ENCODE measurements around the gene TBC1D5. TPM values are rescaled to one million over a fixed set of nuclear protein-coding genes. Genes with fewer than 3 reads are reported as not detected.

TBC1D5 gene
- total and polyA plus RNA-seq, 2 of the 4 experiments (the other 2 are of a cell fraction) = 16.4 to 57.0 TPM

DNA sequence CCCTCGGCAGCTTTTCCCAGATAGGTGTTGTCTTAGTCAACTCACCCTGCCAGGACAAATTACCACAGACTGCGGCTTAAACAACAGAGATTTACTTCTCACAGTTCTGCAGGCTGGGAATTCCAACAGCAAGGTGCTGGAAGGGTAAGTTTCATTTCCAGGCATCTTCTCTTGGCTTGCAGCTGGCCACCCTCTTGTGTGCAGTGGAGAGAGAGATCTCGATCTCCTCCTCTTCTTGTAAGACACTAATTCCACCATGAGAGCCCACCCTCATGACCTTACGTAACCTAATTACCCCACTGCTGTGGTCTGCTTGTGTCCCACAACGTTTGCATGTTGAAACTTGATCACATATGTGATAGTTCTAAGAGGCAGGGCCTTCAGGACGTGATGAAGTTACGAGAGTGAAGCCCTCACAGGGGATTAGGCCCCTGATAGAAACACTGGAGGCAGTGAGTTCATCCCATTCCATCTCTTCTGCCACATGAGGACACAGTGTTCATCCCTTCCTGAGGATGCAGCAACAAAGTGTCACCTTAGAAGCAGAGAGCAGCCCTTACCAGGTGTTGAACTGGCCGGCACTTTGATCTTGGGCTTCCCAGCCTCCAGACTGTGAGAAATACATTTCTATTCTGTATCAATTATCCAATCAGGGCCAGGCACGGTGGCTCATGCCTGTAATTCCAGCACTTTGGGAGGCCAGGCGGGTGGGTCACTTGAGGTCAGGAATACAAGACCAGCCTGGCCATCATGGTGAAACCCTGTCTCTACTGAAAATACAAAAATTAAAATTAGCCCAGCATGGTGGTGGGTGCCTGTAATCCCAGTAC lies 609.9 kb downstream of the TBC1D5 start:
- POLR2A ChIA-PET (ENCODE audit: unreplicated experiment) = no interaction called here
- BruUV-seq (replicated peaks) = no TSS peak
- in situ Hi-C loops (cut with MboI; ENCODE audit: low sequenced_read_pairs) = no loop called here

More for the DNA sequence above, 609.9 kb downstream of the TBC1D5 start:
- H4K20me1 ChIP-seq (ENCODE audit: insufficient read depth, low read length) = no peaks in the 10 kb centered on the region
- H3K36me3 ChIP-seq (ENCODE audit: control insufficient read depth, insufficient read depth, low read length) = no peaks in the 10 kb centered on the region
- no peaks in the 10 kb centered on the region for H3K79me1 ChIP-seq (ENCODE audit: low read depth in 1 of 2, low read length in 2 of 2)
- no peaks in the 10 kb centered on the region for H3K9me3 ChIP-seq (ENCODE audit: control insufficient read depth, insufficient read depth, low read length)
- H3K4me3 ChIP-seq (ENCODE audit: insufficient read depth, low read depth, low read length) = no peak overlapping the region
- no peak overlapping the region for H2AK5ac ChIP-seq (ENCODE audit: low read depth, low read length)
- H4K8ac ChIP-seq (ENCODE audit: low read depth in 2 of 2, low read length in 2 of 2) = no peak overlapping the region
- H3K9ac ChIP-seq (ENCODE audit: low read depth, low read length) = no peak overlapping the region
- H3K4me1 ChIP-seq (ENCODE audit: control insufficient read depth, insufficient read depth, low read length) = no peaks in the 10 kb centered on the region
- H3K4ac ChIP-seq (ENCODE audit: low read depth, low read length) = no peak overlapping the region
- H3K27me3 ChIP-seq (ENCODE audit: control insufficient read depth, insufficient read depth, low read length) = no peaks in the 10 kb centered on the region; the same call in 1 of the 2 replicates
- CTCF ChIA-PET = no interaction called here
- no peak for ATAC-seq (ENCODE audit: low read depth)
- H3K18ac ChIP-seq (ENCODE audit: low read depth, low read length) = no peak overlapping the region
- H2BK15ac ChIP-seq (ENCODE audit: low read depth, low read length) = no peak overlapping the region
- H2AK9ac ChIP-seq (replicated peaks; ENCODE audit: low read depth, low read length, poor library complexity) = no peak overlapping the region
- no peak overlapping the region for H3K14ac ChIP-seq (replicated peaks; ENCODE audit: low read depth, low read length)
- H3K4me2 ChIP-seq (ENCODE audit: low read depth, low read length) = no peak overlapping the region
- no peak for DNase-seq
- intact Hi-C loops (cut with micrococcal nuclease) = no loop called here
- H4K91ac ChIP-seq (ENCODE audit: insufficient read depth, low read depth, low read length) = no peak overlapping the region
- no peak overlapping the region for H3K56ac ChIP-seq (ENCODE audit: extremely low read depth, insufficient read depth, low read length)
- no peak overlapping the region for H2BK120ac ChIP-seq (ENCODE audit: low read depth, low read length)
- no peak overlapping the region for H3K27ac ChIP-seq (ENCODE audit: insufficient read depth, low read length)
- no peak for TF ChIP-seq CHD1 (IDR thresholded peaks at IDR 0.05; ENCODE audit: low read depth, low read length)
- TF ChIP-seq NFE2L2 (IDR thresholded peaks at IDR 0.05; ENCODE audit: low read depth, low read length) = no peak
- TF ChIP-seq MAFK (IDR thresholded peaks at IDR 0.05; ENCODE audit: low read depth, low read length) = no peak
- TF ChIP-seq SMC3 (IDR thresholded peaks at IDR 0.05; ENCODE audit: low read depth, low read length) = no peak
- no peak for TF ChIP-seq POLR2A (IDR thresholded peaks at IDR 0.05; ENCODE audit: low read depth, low read length)
- TF ChIP-seq, protein P1, sequence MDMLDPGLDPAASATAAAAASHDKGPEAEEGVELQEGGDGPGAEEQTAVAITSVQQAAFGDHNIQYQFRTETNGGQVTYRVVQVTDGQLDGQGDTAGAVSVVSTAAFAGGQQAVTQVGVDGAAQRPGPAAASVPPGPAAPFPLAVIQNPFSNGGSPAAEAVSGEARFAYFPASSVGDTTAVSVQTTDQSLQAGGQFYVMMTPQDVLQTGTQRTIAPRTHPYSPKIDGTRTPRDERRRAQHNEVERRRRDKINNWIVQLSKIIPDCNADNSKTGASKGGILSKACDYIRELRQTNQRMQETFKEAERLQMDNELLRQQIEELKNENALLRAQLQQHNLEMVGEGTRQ (IDR thresholded peaks at IDR 0.05; ENCODE audit: low read depth, low read length) = no peak
- TF ChIP-seq CEBPB (IDR thresholded peaks at IDR 0.05; ENCODE audit: low read depth, low read length) = no peak
- TF ChIP-seq RCOR1 (IDR thresholded peaks at IDR 0.05; ENCODE audit: insufficient replicate concordance, low read length) = no peak
- TF ChIP-seq MXI1 (IDR thresholded peaks at IDR 0.05; ENCODE audit: borderline replicate concordance, low read depth, low read length) = no peak
- H2BK20ac ChIP-seq (ENCODE audit: low read depth, low read length) = no peak overlapping the region
- no peak overlapping the region for H2AFZ ChIP-seq (replicated peaks; ENCODE audit: low read length, poor library complexity)
- H4K5ac ChIP-seq (ENCODE audit: low read depth, low read length) = no peak overlapping the region
- dilution Hi-C loops (cut with HindIII; ENCODE audit: low sequenced_read_pairs, unreplicated experiment) = no loop called here
- H2BK5ac ChIP-seq (ENCODE audit: low read depth, low read length, poor library complexity, severe bottlenecking) = no peak overlapping the region
- H3K23ac ChIP-seq (ENCODE audit: low read depth, low read length) = no peak overlapping the region
- H3K9me1 ChIP-seq (ENCODE audit: insufficient read depth, low read length) = no peaks in the 10 kb centered on the region
- 62% methylated on average over 3 of the region's 10 CpGs; no CpG with 5 or more reads in 1 of the 2 experiments for WGBS, 2 experiments (ENCODE audit: extremely low coverage in 2 of 2, insufficient read length in 1 of 2)

Measured in IMR-90 (cell line).